IPS DF 6.9 (cell line): ENCODE results near the gene SRPRA.
A peak's percentile ranks its signal among the peaks of the same experiment; 100 is the strongest.

Experiments
- DNase-seq: peaks from one replicate; pipeline ENCODE4 v3.0.0-alpha.2; 2013; ENCODE audit warnings: low read depth, low spot score
- H3K27ac ChIP-seq: one replicate; pipeline ENCODE4 v1.5.1; 2013; ENCODE audit warnings: low read length, control low read depth
- H3K27me3 ChIP-seq: 2 replicates; pipeline ENCODE4 v1.6.1; 2013; ENCODE audit warnings: mild to moderate bottlenecking, low read length; ENCODE audit not compliant: control insufficient read depth, insufficient read depth
- H3K36me3 ChIP-seq: 2 replicates; pipeline ENCODE4 v1.6.1; 2013; ENCODE audit warnings: low read length; ENCODE audit not compliant: control insufficient read depth, insufficient read depth
- H3K4me1 ChIP-seq: 2 replicates; pipeline ENCODE4 v1.6.1; 2013; ENCODE audit warnings: low read length; ENCODE audit not compliant: control insufficient read depth, insufficient read depth
- H3K4me3 ChIP-seq: 2 replicates; pipeline ENCODE4 v1.5.1; 2013; ENCODE audit warnings: mild to moderate bottlenecking, low read length
- H3K9me3 ChIP-seq: 2 replicates; pipeline ENCODE4 v1.6.1; 2013; ENCODE audit warnings: low read length, inconsistent platforms; ENCODE audit not compliant: control insufficient read depth, insufficient read depth
- WGBS: extraction: QIAGEN DNeasy Blood & Tissue Kit; methylation state at CpG from one replicate; pipeline ENCODE4 v1.1.7; 2013; ENCODE audit warnings: mixed read lengths, missing lambda C conversion rate; ENCODE audit not compliant: insufficient read length, insufficient coverage; 5-methylcytosine and 5-hydroxymethylcytosine counted together

Gene SRPRA

DNA sequence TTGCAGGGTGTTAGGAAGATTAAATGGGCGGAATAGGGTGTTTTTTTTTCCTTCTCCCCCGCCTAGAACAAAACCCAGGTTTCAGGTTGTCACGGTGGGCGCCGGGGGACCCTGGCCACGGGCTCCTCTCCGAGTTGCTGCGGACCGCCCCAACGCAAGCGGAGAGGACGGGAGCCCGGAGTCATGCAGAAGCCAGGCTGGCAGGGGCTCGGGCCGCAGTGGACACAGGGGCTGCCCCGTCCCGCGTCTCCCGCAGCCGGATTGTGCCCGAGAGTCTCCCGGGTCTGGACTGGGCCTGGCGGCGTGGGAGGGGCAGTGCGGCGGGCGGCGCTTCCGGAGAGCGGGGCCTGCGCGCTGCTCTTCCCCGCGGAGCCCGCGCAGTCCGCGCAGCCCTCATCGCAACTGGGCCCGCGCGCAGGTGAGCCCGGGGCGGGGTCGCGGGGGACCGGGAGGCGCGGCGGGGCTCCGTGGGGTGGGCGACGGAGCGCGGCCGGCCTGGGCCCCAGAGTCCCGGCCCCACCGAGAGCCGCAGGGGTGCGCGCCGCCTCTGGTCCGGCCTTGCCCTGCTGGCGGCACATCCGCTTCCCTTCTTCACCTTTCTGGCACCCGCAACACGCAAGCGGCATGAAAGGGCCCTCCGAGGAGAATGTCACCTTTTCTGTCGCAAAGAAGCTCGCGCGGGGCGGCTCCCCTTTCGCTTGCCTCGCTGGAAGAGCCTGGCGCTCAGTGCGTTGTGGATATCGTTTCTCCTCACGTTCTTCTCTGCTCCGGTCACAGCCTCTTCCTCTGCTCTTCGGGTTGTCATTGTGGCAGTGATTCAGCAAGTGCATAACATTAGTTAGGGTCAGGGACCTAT lies 14.3 kb upstream of the SRPRA start, which contains the start of gene TIRAP:
Gene TIRAP, plus strand, starts transcription at position 358 of the 856 bp plus-strand sequence. CDS start 7,802 bp downstream, outside the sequence.
- no peaks in the 10 kb centered on the region for H3K27me3 ChIP-seq
- H3K4me3 ChIP-seq, result peak within 1 kb of the TSS; percentile 81
- DNase-seq, result no peak
- peaks cover 3% of the 10 kb centered on the region; the same call in 1 of the 2 replicates for H3K4me1 ChIP-seq
- no peaks in the 10 kb centered on the region for H3K9me3 ChIP-seq
- no peaks in the 10 kb centered on the region for H3K36me3 ChIP-seq
- no peak within 1 kb of the TSS for H3K27ac ChIP-seq
- WGBS, result no CpG with 5 or more reads among the region's 82 CpGs

DNA sequence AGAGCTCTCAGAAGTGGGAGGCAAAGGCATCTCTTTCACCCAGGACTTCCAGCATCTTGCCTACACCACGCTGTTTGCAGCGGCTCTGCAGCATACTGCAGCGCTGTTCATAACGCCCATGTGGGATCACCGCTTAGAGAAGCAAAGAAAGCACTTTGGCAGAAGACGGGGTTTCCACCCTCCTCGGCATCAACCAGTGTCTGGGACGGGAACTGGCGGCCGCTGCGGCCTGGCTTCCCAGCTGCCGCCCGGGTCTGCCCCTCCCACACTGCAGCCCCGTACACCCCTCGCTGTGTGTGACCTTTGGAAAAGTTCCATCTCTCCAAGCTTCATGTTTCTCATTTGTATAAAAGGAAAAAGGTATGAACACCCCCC lies 13.7 kb upstream of the SRPRA start:
- Histone ChIP-seq H3K4me3 (peak overlapping the region; percentile 81; the same call in 1 of the 2 replicates), H3K27me3 (no peaks in the 10 kb centered on the region), H3K27ac (no peak overlapping the region), H3K36me3 (peaks cover 3% of the 10 kb centered on the region; the same call in 1 of the 2 replicates), H3K9me3 (no peaks in the 10 kb centered on the region), H3K4me1 (peaks cover 3% of the 10 kb centered on the region; the same call in 1 of the 2 replicates)
- WGBS, result no CpG with 5 or more reads among the region's 15 CpGs
- DNase-seq, result no peak

DNA sequence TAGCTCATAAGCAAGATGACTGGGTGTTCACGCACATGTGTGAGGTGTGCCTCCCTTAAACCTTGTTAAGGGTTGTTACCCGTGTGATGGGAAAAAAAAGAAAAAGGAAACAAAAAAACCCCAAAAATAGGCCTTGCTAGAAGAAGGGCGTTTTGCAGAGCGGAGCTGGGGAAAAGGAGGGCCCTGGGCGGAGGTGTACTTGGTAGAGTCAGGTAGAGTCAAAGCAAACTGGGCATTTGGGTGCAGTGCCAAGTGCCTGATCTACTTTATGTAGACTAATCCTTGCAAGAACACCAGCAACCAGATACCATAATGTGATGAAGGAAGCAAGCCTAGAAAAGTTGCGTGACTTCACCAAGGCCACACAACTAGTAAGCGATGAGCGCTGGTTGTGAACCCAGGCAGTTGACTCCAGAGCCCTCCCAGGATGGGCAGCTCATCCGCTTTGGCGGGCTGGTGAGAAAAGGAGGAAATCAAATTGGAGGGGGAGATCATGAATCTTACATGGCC lies 13.0 kb upstream of the SRPRA start:
- peaks cover 3% of the 10 kb centered on the region; the same call in 1 of the 2 replicates for H3K36me3 ChIP-seq
- H3K27ac ChIP-seq, result no peak overlapping the region
- WGBS, result no CpG with 5 or more reads among the region's 10 CpGs
- DNase-seq, result no peak
- H3K4me3 ChIP-seq, result no peak overlapping the region
- peaks cover 3% of the 10 kb centered on the region; the same call in 1 of the 2 replicates for H3K4me1 ChIP-seq
- no peaks in the 10 kb centered on the region for H3K27me3 ChIP-seq
- no peaks in the 10 kb centered on the region for H3K9me3 ChIP-seq

DNA sequence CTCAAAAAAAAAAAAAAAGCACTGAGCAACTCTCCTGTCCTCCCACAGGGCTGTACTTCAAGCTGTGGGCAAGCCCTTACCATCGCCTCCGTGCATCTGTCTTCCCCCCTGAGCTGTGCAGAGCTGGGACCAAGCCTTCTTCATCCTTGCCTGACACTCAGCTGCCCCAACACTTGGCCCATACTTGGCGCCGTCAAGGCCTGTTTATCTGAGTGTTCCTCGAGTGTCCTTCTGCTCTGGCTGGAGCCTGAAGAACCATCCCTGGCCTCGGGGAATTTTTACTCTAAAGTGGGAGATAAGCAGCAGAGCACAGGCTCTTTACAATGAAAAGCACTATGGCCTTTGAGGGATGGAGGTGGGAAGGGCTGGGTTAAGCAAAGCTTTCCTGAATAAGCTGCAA lies 12.6 kb upstream of the SRPRA start:
- H3K27ac ChIP-seq, result no peak overlapping the region
- WGBS, result no CpG with 5 or more reads among the region's 6 CpGs

DNA sequence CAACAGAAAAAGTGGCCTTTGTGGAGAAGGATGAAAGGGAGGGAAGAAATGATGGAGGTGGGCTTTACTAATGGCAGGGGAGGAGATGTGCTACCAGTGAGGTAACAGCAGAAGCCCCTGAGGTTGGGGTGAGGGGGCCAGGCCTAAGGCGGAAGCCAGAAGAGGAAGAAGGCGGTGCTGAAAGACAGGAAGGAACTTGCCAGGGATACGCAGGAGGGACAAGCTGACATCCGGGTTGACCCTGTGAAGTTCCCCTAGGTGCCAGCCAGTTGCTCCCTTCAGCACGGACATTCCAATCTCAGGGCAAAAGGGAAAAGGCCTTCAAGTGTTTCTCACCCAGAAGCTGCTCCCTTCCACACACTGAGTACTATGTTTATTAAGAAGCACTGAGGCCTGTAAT lies 11.9 kb upstream of the SRPRA start:
- no peak for DNase-seq
- no peak overlapping the region for H3K27ac ChIP-seq
- H3K9me3 ChIP-seq, result no peaks in the 10 kb centered on the region

More for the DNA sequence above, 12.6 kb upstream of the SRPRA start:
- H3K4me3 ChIP-seq, result no peak overlapping the region
- H3K36me3 ChIP-seq, result peaks cover 5% of the 10 kb centered on the region
- no peak for DNase-seq
- no peaks in the 10 kb centered on the region for H3K27me3 ChIP-seq
- H3K9me3 ChIP-seq, result no peaks in the 10 kb centered on the region
- peaks cover 3% of the 10 kb centered on the region; the same call in 1 of the 2 replicates for H3K4me1 ChIP-seq

DNA sequence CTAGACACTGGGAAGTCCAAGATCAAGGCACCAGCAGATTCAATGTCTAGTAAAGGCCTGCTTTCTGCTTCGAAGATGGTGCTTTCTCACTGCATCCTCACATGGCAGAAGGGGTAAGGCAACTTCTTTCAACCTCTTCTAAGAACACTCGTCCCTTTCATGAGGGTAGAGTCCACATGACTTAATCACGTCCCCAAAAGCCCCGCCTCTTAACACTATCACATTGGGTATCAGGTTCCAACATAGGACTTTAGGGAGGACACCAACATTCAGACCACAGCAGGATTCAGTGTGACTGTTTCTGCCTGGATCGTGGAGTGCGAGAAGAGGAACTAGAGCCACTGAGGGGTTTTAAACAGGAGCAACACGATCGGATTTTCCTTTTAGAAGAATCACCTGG lies 10.5 kb upstream of the SRPRA start:
- Histone ChIP-seq H3K27ac (no peak overlapping the region), H3K4me3 (no peak overlapping the region), H3K36me3 (peaks cover 17% of the 10 kb centered on the region), H3K9me3 (no peaks in the 10 kb centered on the region), H3K4me1 (peaks cover 3% of the 10 kb centered on the region; the same call in 1 of the 2 replicates), H3K27me3 (no peaks in the 10 kb centered on the region)
- DNase-seq, result no peak
- no CpG with 5 or more reads among the region's 8 CpGs for WGBS

More for the DNA sequence above, 11.9 kb upstream of the SRPRA start:
- H3K36me3 ChIP-seq, result peaks cover 11% of the 10 kb centered on the region
- H3K4me1 ChIP-seq, result peaks cover 3% of the 10 kb centered on the region; the same call in 1 of the 2 replicates
- no peak overlapping the region for H3K4me3 ChIP-seq
- no peaks in the 10 kb centered on the region for H3K27me3 ChIP-seq
- WGBS, result no CpG with 5 or more reads among the region's 5 CpGs

DNA sequence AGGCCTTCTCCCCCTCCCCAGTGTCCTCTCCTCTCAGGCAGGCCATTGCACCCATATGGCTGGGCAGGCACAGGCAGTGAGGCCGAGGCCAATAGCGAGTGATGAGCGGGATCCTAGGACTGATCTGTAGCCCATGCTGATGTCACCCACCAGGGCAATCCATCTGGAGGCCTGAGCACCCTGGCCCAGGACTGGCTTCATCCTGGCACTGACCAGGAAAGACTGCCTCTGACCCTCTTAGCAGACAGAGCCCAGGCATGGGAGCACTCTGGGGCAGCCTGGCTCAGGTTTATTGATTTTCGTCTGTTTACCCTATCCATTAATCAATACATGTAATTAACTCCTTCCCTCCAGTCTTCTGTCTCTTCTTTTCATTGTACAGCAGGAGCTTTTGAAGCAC lies 9.1 kb upstream of the SRPRA start:
- H3K36me3 ChIP-seq, result peaks cover 29% of the 10 kb centered on the region
- peaks cover 1% of the 10 kb centered on the region; the same call in 1 of the 2 replicates for H3K4me1 ChIP-seq
- no peak for DNase-seq
- no peaks in the 10 kb centered on the region for H3K27me3 ChIP-seq
- no peaks in the 10 kb centered on the region for H3K9me3 ChIP-seq
- no CpG with 5 or more reads among the region's 4 CpGs for WGBS
- H3K27ac ChIP-seq, result no peak overlapping the region
- no peak overlapping the region for H3K4me3 ChIP-seq

DNA sequence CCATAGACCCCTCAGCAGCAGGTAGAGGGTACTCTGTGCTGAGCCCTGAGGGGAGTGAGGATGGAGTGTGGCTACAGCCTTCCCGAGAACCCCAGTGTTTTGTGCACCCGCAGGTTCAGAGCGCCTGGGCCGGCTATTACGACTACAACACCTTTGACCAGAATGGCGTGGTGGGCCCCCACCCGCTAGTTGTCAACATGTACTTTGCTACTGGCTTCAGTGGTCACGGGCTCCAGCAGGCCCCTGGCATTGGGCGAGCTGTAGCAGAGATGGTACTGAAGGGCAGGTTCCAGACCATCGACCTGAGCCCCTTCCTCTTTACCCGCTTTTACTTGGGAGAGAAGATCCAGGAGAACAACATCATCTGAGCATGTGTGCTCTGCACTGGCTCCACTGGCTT lies 8.6 kb upstream of the SRPRA start:
- H3K9me3 ChIP-seq, result no peaks in the 10 kb centered on the region

DNA sequence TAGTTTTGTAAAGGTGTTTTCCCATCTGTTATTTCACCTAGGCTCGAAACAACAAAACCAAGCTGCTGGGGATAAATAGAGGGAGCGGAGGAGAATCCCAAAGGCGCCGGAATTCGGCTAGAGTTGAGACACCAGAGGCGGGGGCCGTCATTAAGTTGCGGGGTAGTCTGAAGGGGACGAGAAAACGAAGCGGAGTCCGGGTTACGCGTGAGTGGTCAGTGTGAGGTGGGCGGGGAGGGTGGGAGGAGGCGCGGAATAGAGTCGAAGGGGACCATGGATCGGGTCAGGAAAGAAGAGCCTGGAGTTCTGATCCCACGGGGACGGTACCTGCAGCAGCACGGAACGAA lies 361 bp downstream of the SRPRA start:
- no peaks in the 10 kb centered on the region; the same call in 1 of the 2 replicates for H3K4me1 ChIP-seq
- no peaks in the 10 kb centered on the region for H3K27me3 ChIP-seq
- no peaks in the 10 kb centered on the region for H3K9me3 ChIP-seq
- no peak for DNase-seq
- no CpG with 5 or more reads among the region's 23 CpGs for WGBS
- peak overlapping the region; percentile 70; the same call in 1 of the 2 replicates for H3K4me3 ChIP-seq
- no peak overlapping the region for H3K27ac ChIP-seq
- H3K36me3 ChIP-seq, result peaks cover 40% of the 10 kb centered on the region; the same call in 1 of the 2 replicates

More for the DNA sequence above, 8.6 kb upstream of the SRPRA start:
- Histone ChIP-seq H3K27me3 (no peaks in the 10 kb centered on the region), H3K36me3 (peaks cover 30% of the 10 kb centered on the region), H3K4me1 (peaks cover 1% of the 10 kb centered on the region; the same call in 1 of the 2 replicates), H3K27ac (no peak overlapping the region), H3K4me3 (no peak overlapping the region)
- no peak for DNase-seq
- no CpG with 5 or more reads among the region's 11 CpGs for WGBS

DNA sequence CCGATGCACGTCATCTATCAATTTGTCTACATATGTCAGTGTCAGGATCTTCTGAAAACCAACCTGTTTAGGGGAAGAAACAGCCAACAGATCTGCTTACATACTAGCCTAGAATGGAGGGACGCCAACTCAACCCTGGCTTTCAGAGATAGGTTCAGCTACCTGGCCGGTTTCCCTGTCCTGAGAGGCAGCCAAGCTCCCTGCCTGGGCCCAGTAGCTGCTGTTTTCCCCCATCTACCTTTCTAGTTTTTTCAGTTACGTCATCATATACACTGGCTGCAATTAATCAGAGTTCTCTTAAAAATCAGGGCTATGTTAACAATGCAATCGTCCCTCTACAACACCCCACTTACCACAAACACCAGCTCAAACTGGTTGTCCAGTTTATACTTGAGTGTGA lies 1.0 kb downstream of the SRPRA start:
- no CpG with 5 or more reads among the region's 6 CpGs for WGBS
- no peak for DNase-seq

More for the DNA sequence above, 1.0 kb downstream of the SRPRA start:
- Histone ChIP-seq H3K4me3 (peak overlapping the region; percentile 70; the same call in 1 of the 2 replicates), H3K9me3 (no peaks in the 10 kb centered on the region), H3K4me1 (no peaks in the 10 kb centered on the region; the same call in 1 of the 2 replicates), H3K27me3 (no peaks in the 10 kb centered on the region), H3K27ac (no peak overlapping the region), H3K36me3 (peaks cover 37% of the 10 kb centered on the region; the same call in 1 of the 2 replicates)
